Astrocyte (in vitro differentiated cells and primary cell): ENCODE results near the gene CYB561D1.

Source experiments
- CTCF ChIP-seq: IDR thresholded peaks from 2 replicates; pipeline ENCODE4 v1.5.1; 2011; ENCODE audit warnings: low read depth, mild to moderate bottlenecking, inconsistent platforms, low read length, moderate library complexity; ENCODE audit not compliant: insufficient read depth
- EZH2 ChIP-seq: IDR thresholded peaks from 2 replicates; pipeline ENCODE4 v1.6.1; 2012; ENCODE audit warnings: mild to moderate bottlenecking, low read length, inconsistent platforms; ENCODE audit not compliant: insufficient read depth

- TF ChIP-seq CTCF (no peak), EZH2 (no peak)
Measured at GRCh38 chr1:109444346-109444745, 49.5 kb upstream of the CYB561D1 start.
